ENCODE measurements around the gene ALDH3B1. TPM values are rescaled to one million over a fixed set of nuclear protein-coding genes. Genes with fewer than 3 reads are reported as not detected.

The ALDH3B1 gene
- total RNA-seq, 4 donors from 2014 or later: 5.4 to 11.6 (median 6.4) TPM

DNA sequence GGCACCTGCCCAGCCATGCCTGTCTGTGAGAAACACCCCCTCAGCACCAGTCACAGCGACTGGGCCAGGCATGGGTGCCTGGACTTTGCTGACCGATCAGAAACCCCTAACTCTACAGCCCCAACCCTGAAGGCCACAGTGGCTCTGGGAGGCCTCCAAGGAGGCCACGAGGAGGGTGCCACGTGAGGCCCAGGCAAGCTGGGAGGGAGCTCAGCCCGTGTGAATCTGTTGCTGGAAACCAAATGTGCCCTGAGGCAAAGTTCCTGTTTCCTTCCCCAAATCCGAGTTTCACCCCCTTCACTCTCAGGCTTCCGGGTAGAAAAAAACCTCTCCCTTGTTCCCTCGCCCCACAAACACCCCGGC is 7.6 kb upstream of the ALDH3B1 start:
- H3K4me3 ChIP-seq (ENCODE audit: low read depth, poor library complexity, severe bottlenecking): no peak overlapping the region
- WGBS, 2 donors: 47 to 69% methylated on average over 7 to 8 of the region's 9 CpGs
- DNase-seq (ENCODE audit: low spot score in 2 of 2): no peak
- TF ChIP-seq CTCF (IDR thresholded peaks at IDR 0.05) (no peak), POLR2A (IDR thresholded peaks at IDR 0.05) (no peak)
- intact Hi-C loops (cut with DNase I; ENCODE audit: low total_unique reads): no loop called here

DNA sequence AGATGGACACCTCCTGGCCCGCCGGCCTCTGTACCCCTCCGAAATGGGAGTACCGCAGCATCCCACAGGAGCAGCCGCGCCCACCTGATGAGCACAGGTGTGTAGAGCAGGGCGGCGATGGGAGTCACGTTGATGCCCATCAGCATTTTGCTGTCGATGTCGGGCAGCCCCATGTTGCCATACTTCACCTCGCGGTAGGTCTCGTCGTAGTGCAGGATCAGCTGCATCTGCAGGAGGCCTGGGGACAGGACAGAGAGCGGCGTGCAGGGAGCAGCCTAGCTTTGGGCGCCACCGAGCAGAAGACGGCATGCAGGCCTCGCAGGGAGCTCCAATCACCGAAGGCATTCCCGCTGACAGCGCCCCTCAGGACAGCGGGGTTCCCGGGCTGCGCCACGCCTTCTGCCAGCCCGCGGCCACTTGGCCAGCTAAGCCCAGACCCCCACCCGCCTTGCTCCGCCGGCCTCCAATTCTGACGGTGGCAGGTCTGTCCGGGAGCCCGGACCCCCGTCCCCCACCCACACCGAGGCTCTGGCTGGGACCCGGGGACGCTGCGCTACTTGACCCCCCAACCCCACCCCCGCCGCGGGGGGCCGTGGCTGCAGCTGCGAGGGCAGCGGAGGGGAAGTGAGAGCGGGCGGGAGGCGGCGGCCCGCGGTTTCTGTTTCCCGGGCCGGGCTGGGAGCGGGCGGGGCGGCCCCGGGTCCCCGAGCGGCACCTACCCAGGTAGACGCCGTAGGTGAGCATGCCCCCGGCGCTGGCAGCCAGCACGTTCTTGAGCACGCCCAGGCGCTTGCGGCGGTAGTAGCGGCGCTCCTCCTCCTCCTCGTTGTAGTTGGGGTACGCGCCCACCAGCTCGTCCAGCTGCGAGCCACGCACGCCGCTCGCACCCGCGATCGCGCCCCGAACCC is 6.9 kb upstream of the ALDH3B1 start:
- intact Hi-C loops (cut with DNase I; ENCODE audit: low total_unique reads): no loop called here
- no peak for TF ChIP-seq POLR2A (IDR thresholded peaks at IDR 0.05)
- no peak for TF ChIP-seq CTCF (IDR thresholded peaks at IDR 0.05)
- no peak for DNase-seq (ENCODE audit: low spot score in 2 of 2)
- peak overlapping the region; percentile 44 for H3K4me3 ChIP-seq (ENCODE audit: low read depth, poor library complexity, severe bottlenecking)
- 16 to 24% methylated on average over 35 to 57 of the region's 86 CpGs for WGBS, 2 donors

DNA sequence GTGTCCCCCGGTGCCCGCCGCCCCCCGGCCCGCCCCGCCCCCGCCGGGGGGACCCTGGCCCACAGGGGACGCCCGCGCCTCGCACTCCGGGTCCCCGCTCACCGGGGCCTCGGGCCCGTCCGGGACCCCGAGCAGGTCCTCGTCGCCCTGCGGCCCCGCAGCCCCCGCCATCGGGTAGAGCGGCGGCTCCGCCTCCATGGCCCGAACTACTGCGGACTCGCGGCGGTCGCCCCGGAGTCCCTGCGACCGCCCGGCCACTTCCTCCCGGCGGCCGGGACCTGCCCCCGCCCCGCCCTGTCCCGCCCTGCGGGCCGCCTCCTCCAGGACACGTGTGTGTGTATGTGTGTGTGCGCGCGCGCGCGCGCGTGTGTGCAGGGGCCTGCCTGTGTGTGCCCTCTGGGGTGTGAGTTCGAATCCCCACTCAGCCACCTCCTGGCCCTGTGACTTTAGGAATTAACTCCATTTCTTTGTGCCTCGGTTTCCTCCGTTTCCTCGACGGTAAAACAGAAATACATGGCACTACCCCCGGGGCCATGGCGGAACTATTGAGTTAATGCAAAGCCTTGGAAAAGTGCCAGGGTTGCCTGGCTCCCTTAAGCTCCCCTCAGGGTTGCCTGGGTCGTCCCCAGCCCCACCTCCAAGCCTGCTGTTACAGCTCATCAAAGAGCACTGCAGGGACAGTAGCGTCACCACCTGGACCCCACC is 6.1 kb upstream of the ALDH3B1 start, which contains the start of gene UNC93B1:
Gene UNC93B1, minus strand, starts transcription at position 252 of the 705 bp plus-strand sequence. Its CDS starts 54 bp downstream, at position 198.
- peak; percentile 86 to 96 for DNase-seq (ENCODE audit: low spot score in 2 of 2)
- H3K4me3 ChIP-seq (ENCODE audit: low read depth, poor library complexity, severe bottlenecking): peak within 1 kb of the TSS; percentile 44
- TF ChIP-seq CTCF (IDR thresholded peaks at IDR 0.05) (no peak), POLR2A (IDR thresholded peaks at IDR 0.05) (peak in 1 of 2 donors; percentile 11)
- intact Hi-C loops (cut with DNase I; ENCODE audit: low total_unique reads): no loop called here
- WGBS, 2 donors: 4 to 7% methylated on average over 27 to 28 of the region's 64 CpGs

- intact Hi-C loops (cut with DNase I; ENCODE audit: low total_unique reads): no loop called here
- no peak for TF ChIP-seq POLR2A (IDR thresholded peaks at IDR 0.05)
- no peak for TF ChIP-seq CTCF (IDR thresholded peaks at IDR 0.05)
- no peak for DNase-seq (ENCODE audit: low spot score in 2 of 2)
- H3K4me3 ChIP-seq (ENCODE audit: low read depth, poor library complexity, severe bottlenecking): no peak overlapping the region
- 64 to 74% methylated on average over 14 of the region's 14 CpGs for WGBS, 2 donors
Measured at GRCh38 chr11:68004551-68005335, 5.4 kb upstream of the ALDH3B1 start.

DNA sequence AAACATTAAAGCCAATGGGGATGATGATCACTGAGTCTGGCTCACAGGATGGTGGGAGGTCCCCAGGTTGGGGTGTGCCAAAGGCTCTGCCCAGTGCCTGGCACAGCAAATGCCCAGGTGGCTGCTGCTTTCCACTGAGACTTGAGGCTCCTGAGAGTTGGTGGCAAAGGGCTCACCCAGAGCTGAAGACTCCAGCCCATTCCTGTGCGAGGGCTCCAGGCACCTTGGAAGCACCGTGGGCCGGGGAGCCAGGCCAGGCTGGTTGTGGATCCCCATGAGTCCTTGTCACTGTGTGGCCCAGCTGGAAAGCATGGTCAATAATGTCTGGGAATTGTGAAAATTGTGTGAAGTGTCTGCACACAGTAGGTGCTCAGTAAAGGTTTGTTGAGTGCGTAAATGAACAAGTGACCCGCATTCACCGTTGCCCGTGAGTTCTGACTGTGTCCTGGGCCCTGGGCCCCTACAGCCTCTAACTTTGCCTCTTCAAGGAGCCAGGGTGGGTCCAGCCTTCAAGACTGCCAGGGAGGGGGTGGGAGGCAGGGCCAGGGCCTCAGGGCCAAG is 3.4 kb upstream of the ALDH3B1 start:
- 96 to 98% methylated on average over 7 of the region's 7 CpGs for WGBS, 2 donors

More for the DNA sequence above, 3.4 kb upstream of the ALDH3B1 start:
- DNase-seq (ENCODE audit: low spot score in 2 of 2): no peak
- intact Hi-C loops (cut with DNase I; ENCODE audit: low total_unique reads): no loop called here
- TF ChIP-seq CTCF (IDR thresholded peaks at IDR 0.05) (no peak), POLR2A (IDR thresholded peaks at IDR 0.05) (no peak)
- H3K4me3 ChIP-seq (ENCODE audit: low read depth, poor library complexity, severe bottlenecking): no peak overlapping the region

Measured in lower leg skin (tissue), 4 donors.